K562 (cell line): ENCODE data around the gene PVALEF. TPM values are rescaled to one million over a fixed set of nuclear protein-coding genes. Genes with fewer than 3 reads are reported as not detected.

Source experiments
- ATAC-seq: fragments of 200-7000 bp; cut with Tn5 transposase; 3 replicates; pipeline ENCODE4 v1.9.1; 2020; ENCODE audit warnings: moderate library complexity
- BruUV-seq: library from RNA; stranded (reverse); fragments of 400-500 nt; replicated peaks from 2 replicates; lab custom pipeline; 2021; lab: Mats Ljungman, UMichigan
- CTCF ChIA-PET: fragments of 300-600 bp; formaldehyde crosslinking; extraction: SDS; loops from one replicate; lab custom pipeline; 2021; ENCODE audit warnings: low intra/inter-chr PET ratio; lab: Yijun Ruan, JAX
- POLR2A ChIA-PET: fragments of 300-600, 350-650 bp; sonication (Branson Sonifier 250); formaldehyde crosslinking; extraction: SDS; loops from one replicate; lab custom pipeline; 2021; ENCODE audit warnings: antibody characterized with exemption, inconsistent platforms; lab: Yijun Ruan, JAX
- DNase-seq, 4 experiments: peaks; one replicate each; pipeline versions ENCODE4 v3.0.0 to v3.0.0-alpha.2; 2011 to 2018; ENCODE audit warnings: low spot score in 3 of 4, mixed read lengths in 3 of 4; ENCODE audit errors: extremely low read depth in 1 of 4
- FAIRE-seq: peaks from 2 replicates; lab custom pipeline; 2011; peaks lifted over from hg19 to GRCh38; lab: Jason Lieb, UNC
- H2AFZ ChIP-seq: 2 replicates; pipeline ENCODE4 v1.6.0; 2011; ENCODE audit warnings: low read depth, low read length, control low read depth, inconsistent platforms
- H3K27ac ChIP-seq: fragments of 200-600 bp; 3 replicates; pipeline ENCODE4 v1.8.0; 2011; ENCODE audit warnings: low read depth, mild to moderate bottlenecking, control low read depth, inconsistent platforms, low read length, moderate library complexity, mixed read lengths; ENCODE audit errors: extremely low read depth
- H3K27me3 ChIP-seq, 2 experiments: fragments of 300-600 bp in 1 of 2; 2 replicates in 1 of 2; 3 replicates in 1 of 2; pipeline versions ENCODE4 v1.6.0 to v1.8.0; 2011; ENCODE audit warnings: inconsistent platforms in 2 of 2, low read length in 2 of 2, mild to moderate bottlenecking in 1 of 2, mixed read lengths in 1 of 2, moderate library complexity in 1 of 2; ENCODE audit not compliant: control insufficient read depth in 2 of 2, insufficient read depth in 2 of 2
- H3K36me3 ChIP-seq: fragments of 300-600 bp; 3 replicates; pipeline ENCODE4 v1.8.0; 2011; ENCODE audit warnings: mild to moderate bottlenecking, low read length, inconsistent platforms; ENCODE audit not compliant: control insufficient read depth, insufficient read depth
- H3K4me1 ChIP-seq, 2 experiments: fragments of 200-600 bp in 1 of 2; replicated peaks in 1 of 2; 2 replicates in 1 of 2; 3 replicates in 1 of 2; pipeline versions ENCODE4 v1.5.1 to v1.8.0; 2011; ENCODE audit warnings: inconsistent platforms in 2 of 2, low read length in 2 of 2, mild to moderate bottlenecking in 1 of 2, mixed read lengths in 1 of 2, moderate library complexity in 1 of 2; ENCODE audit not compliant: control insufficient read depth in 2 of 2, insufficient read depth in 2 of 2
- H3K4me2 ChIP-seq: 2 replicates; pipeline ENCODE4 v1.6.1; 2011; ENCODE audit warnings: low read length, control low read depth, inconsistent platforms, mixed read lengths; ENCODE audit not compliant: insufficient read depth
- H3K4me3 ChIP-seq: fragments of 200-600 bp; sonication (generic), shearing (Covaris generic); 2 replicates; pipeline ENCODE4 v1.5.1; 2016; ENCODE audit warnings: control low read depth, inconsistent platforms
- H3K79me2 ChIP-seq: fragments of 200-600 bp; 3 replicates; pipeline ENCODE4 v1.8.0; 2011; ENCODE audit warnings: low read length, inconsistent platforms; ENCODE audit not compliant: control insufficient read depth, insufficient read depth
- H3K9ac ChIP-seq, 2 experiments: 2 replicates each; pipeline versions ENCODE4 v1.6.0 to v1.6.1; 2011; ENCODE audit warnings: low read depth in 2 of 2, low read length in 2 of 2, control low read depth in 1 of 2, inconsistent platforms in 1 of 2, mild to moderate bottlenecking in 1 of 2, mixed read lengths in 1 of 2; ENCODE audit not compliant: insufficient read depth in 1 of 2
- H3K9me1 ChIP-seq: one replicate; pipeline ENCODE4 v1.6.0; 2011; ENCODE audit warnings: inconsistent platforms, mild to moderate bottlenecking, low read length, moderate library complexity; ENCODE audit not compliant: control insufficient read depth, insufficient read depth
- H3K9me3 ChIP-seq: replicated peaks from 2 replicates; pipeline ENCODE4 v1.5.1; 2011; ENCODE audit warnings: low read depth, low read length, inconsistent platforms; ENCODE audit not compliant: control insufficient read depth, insufficient read depth
- H4K20me1 ChIP-seq: replicated peaks from 2 replicates; pipeline ENCODE4 v1.6.1; 2011; ENCODE audit warnings: low read length, inconsistent platforms, mixed read lengths; ENCODE audit not compliant: control insufficient read depth, insufficient read depth
- ARID1B ChIP-seq: fragments of 450-650 bp; IDR thresholded peaks from 2 replicates; pipeline ENCODE4 v1.6.1; 2016; ENCODE audit warnings: antibody characterized with exemption, mild to moderate bottlenecking, inconsistent platforms
- E4F1 ChIP-seq: fragments of 250-450 bp; sonication (Bioruptor Pico); IDR thresholded peaks from 2 replicates; pipeline ENCODE4 v1.5.0; 2021; ENCODE audit warnings: mild to moderate bottlenecking, borderline replicate concordance
- HINFP ChIP-seq: fragments of 450-650 bp; conservative IDR thresholded peaks from 2 replicates; pipeline ENCODE4 v1.6.1; 2016; ENCODE audit warnings: missing genetic modification characterization, low read depth, mild to moderate bottlenecking, control low read depth, missing compliant biosample characterization
- IRF9 ChIP-seq: fragments of 450-650 bp; IDR thresholded peaks from 2 replicates; pipeline ENCODE4 v1.6.1; 2016; ENCODE audit warnings: missing biosample characterization, missing genetic modification characterization
- MCM3 ChIP-seq: fragments of 450-650 bp; IDR thresholded peaks from 2 replicates; pipeline ENCODE4 v1.6.1; 2016
- MCM5 ChIP-seq: fragments of 450-650 bp; IDR thresholded peaks from 2 replicates; pipeline ENCODE4 v1.6.1; 2016; ENCODE audit warnings: low read depth
- NFE2 ChIP-seq: IDR thresholded peaks from 2 replicates; pipeline ENCODE4 v1.6.1; 2014; ENCODE audit warnings: antibody characterized with exemption, low read depth
- PCBP2 ChIP-seq: fragments of 200-400 bp; formaldehyde crosslinking; IDR thresholded peaks from 2 replicates; pipeline ENCODE4 v1.6.1; 2018; ENCODE audit warnings: low read length, low read depth, mild to moderate bottlenecking, moderate library complexity; ENCODE audit not compliant: poor library complexity, severe bottlenecking
- TRIM25 ChIP-seq: fragments of 450-650 bp; IDR thresholded peaks from 2 replicates; pipeline ENCODE4 v1.7.0; 2016; ENCODE audit warnings: borderline replicate concordance
- TSHZ1 ChIP-seq: fragments of 250-450 bp; sonication (Bioruptor Pico); IDR thresholded peaks from 2 replicates; pipeline ENCODE4 v1.4.0; 2020; ENCODE audit warnings: mild to moderate bottlenecking, moderate library complexity
- ZNF57 ChIP-seq: fragments of 450-650 bp; formaldehyde crosslinking; IDR thresholded peaks from 2 replicates; pipeline ENCODE4 v1.4.0; 2020; ENCODE audit warnings: mild to moderate bottlenecking, moderate library complexity
- ZNF778 ChIP-seq: fragments of 450-650 bp; formaldehyde crosslinking; IDR thresholded peaks from 2 replicates; pipeline ENCODE4 v1.4.0; 2020; ENCODE audit warnings: mild to moderate bottlenecking, moderate library complexity
- WGBS: fragments of 100-300 bp; shearing (Covaris generic); methylation state at CpG from one replicate; pipeline ENCODE4 v1.1.6; 2016; ENCODE audit warnings: low coverage, mixed read lengths; ENCODE audit not compliant: insufficient coverage; ENCODE audit errors: missing lambda C conversion rate; 5-methylcytosine and 5-hydroxymethylcytosine counted together
- in situ Hi-C: fragments of 300-500 bp; cut with MboI; formaldehyde crosslinking; loops from 4 replicates; pipeline ENCODE4 v1.15.0; 2018; ENCODE audit warnings: inconsistent platforms, mixed read lengths
- intact Hi-C: fragments of 100-400 bp; cut with micrococcal nuclease; formaldehyde crosslinking; loops from 2 replicates; pipeline ENCODE4 v1.14.2; 2022
- polyA plus RNA-seq, 8 experiments: library from polyadenylated mRNA; depleted of rRNA in 4 of 8; stranded (reverse) in 5 of 8; unstranded in 3 of 8; fragments of >200 nt; fragmentation: Nextera tagmentation in 2 of 8; fragmentation: Illumina TruSeq in 1 of 8; extraction: Ambion mirVana in 2 of 8; extraction: Trizol in 1 of 8; gene quantifications; 2 replicates each; pipeline versions ENCODE4 v1.2.1 to v1.2.3, GENCODE V29; 2011 to 2014; ENCODE audit warnings: inconsistent platforms in 1 of 8, missing spikeins in 1 of 8
- total RNA-seq, 7 experiments: library from RNA; depleted of rRNA in 6 of 7; stranded (reverse); fragments of >200 nt in 6 of 7; fragmentation: Illumina TruSeq in 2 of 7; extraction: Trizol in 2 of 7; gene quantifications; 2 replicates each; pipeline versions ENCODE4 v1.2.1 to v1.2.3, GENCODE V29; 2011 to 2021; ENCODE audit warnings: low replicate concordance in 1 of 7

The PVALEF gene
- total and polyA plus RNA-seq, 9 of the 15 experiments (the other 6 are each of a cell fraction or from before 2014, with no cell fraction given) = not detected

- Histone ChIP-seq H3K27ac (no peak overlapping the region), H3K27me3 (peaks cover 46 to 90% of the 10 kb centered on the region in 2 experiments; a peak in 4 of 5 replicates), H3K4me2 (no peak overlapping the region), H4K20me1 (no peaks in the 10 kb centered on the region; the same call in 1 of the 2 replicates), H2AFZ (no peak overlapping the region), H3K4me3 (no peak overlapping the region), H3K9me1 (no peaks in the 10 kb centered on the region), H3K9me3 (no peaks in the 10 kb centered on the region), H3K4me1 (peaks cover 0 to 86% of the 10 kb centered on the region in 2 experiments; a peak in 2 of 5 replicates), H3K9ac (no peak overlapping the region), H3K79me2 (no peaks in the 10 kb centered on the region), H3K36me3 (no peaks in the 10 kb centered on the region)
- intact Hi-C loops (no loop called here), in situ Hi-C loops (no loop called here)
- ATAC-seq (no peak), FAIRE-seq (no peak), DNase-seq (no peak)
- CTCF ChIA-PET = no interaction called here
- POLR2A ChIA-PET = interaction anchor here (1.0 kb wide), 1 partner anchor 37 kb away, joined by 3 read pairs; no protein-coding TSS in a partner anchor
- WGBS = 15% methylated on average over 15 of the region's 16 CpGs
- BruUV-seq = no TSS peak
- TF ChIP-seq PCBP2 = no peak
- TF ChIP-seq MCM3 = no peak
- TF ChIP-seq MCM5 = no peak
- no peak for TF ChIP-seq IRF9 (tag)
- TF ChIP-seq HINFP (tag) = no peak
- TF ChIP-seq TSHZ1 (CRISPR knock-in tag) = no peak
- no peak for TF ChIP-seq ZNF57
- TF ChIP-seq E4F1 (CRISPR knock-in tag) = no peak
- TF ChIP-seq ARID1B = no peak
- no peak for TF ChIP-seq NFE2
- TF ChIP-seq TRIM25 = no peak
- TF ChIP-seq ZNF778 = no peak
These were observed 3.3 kb upstream of the PVALEF start for GRCh38 chr17:81161972-81162371.
